ENCODE data around the gene CHMP4B. TPM values are rescaled to one million over a fixed set of nuclear protein-coding genes. Genes with fewer than 3 reads are reported as not detected.

The CHMP4B gene
- total and polyA plus RNA-seq, 3 donors from 2014 or later: 98.3 to 114 (median 102) TPM

DNA sequence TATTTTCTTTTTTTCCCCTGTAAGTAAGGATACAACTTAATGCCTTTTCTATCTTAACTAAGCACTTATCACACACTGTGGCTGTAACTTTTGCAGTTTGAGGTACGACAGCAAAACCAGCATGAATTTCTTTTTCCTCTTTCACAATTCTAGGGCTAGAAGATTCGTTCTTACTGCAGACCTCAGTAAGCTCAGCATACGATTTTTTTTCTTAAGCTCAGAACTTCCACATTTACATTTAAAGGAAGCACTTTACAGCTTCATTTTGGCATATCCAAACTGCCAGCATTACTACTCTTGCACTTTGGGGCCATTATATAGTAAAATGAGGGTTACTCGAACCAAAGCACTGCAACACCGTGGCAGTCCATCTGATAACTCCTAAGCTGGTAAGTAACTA is 889 bp upstream of the CHMP4B start:
- Histone ChIP-seq H3K36me3 (ENCODE audit: low read depth, missing control alignments) (no peaks in the 10 kb centered on the region), H3K4me3 (no peak overlapping the region), H3K4me1 (peaks cover 23% of the 10 kb centered on the region), H3K9me3 (no peaks in the 10 kb centered on the region), H3K27ac (no peak overlapping the region), H3K27me3 (no peaks in the 10 kb centered on the region)
- WGBS, 2 donors: 43 to 50% methylated on average over 5 of the region's 5 CpGs
- no peak for DNase-seq
- intact Hi-C loops (cut with DNase I; ENCODE audit: low total_unique reads): no loop called here
- TF ChIP-seq CTCF (IDR thresholded peaks at IDR 0.05): no peak
- no peak for TF ChIP-seq POLR2A (IDR thresholded peaks at IDR 0.05)

- DNase-seq: no peak
- TF ChIP-seq POLR2A (IDR thresholded peaks at IDR 0.05) (no peak), CTCF (IDR thresholded peaks at IDR 0.05) (no peak)
- Histone ChIP-seq H3K9me3 (no peaks in the 10 kb centered on the region), H3K4me1 (peaks cover 23% of the 10 kb centered on the region), H3K36me3 (ENCODE audit: low read depth, missing control alignments) (no peaks in the 10 kb centered on the region), H3K27ac (peak overlapping the region; percentile 70 to 95), H3K4me3 (peak overlapping the region; percentile 97 to 98), H3K27me3 (no peaks in the 10 kb centered on the region)
- 0% methylated on average over 12 of the region's 12 CpGs for WGBS, 2 donors
- intact Hi-C loops (cut with DNase I; ENCODE audit: low total_unique reads): no loop called here
These were observed 616 bp downstream of the CHMP4B start for GRCh38 chr20:33811776-33812151.

GRCh38 chr20:33812152-33812849 is 1.2 kb downstream of the CHMP4B start:
- intact Hi-C loops (cut with DNase I; ENCODE audit: low total_unique reads): no loop called here
- 2 to 5% methylated on average over 14 of the region's 14 CpGs for WGBS, 2 donors

GRCh38 chr20:33812908-33813462 is 1.8 kb downstream of the CHMP4B start:
- 9 to 18% methylated on average over 10 of the region's 10 CpGs for WGBS, 2 donors
- no peak for TF ChIP-seq CTCF (IDR thresholded peaks at IDR 0.05)
- TF ChIP-seq POLR2A (IDR thresholded peaks at IDR 0.05): no peak
- peaks cover 23% of the 10 kb centered on the region for H3K4me1 ChIP-seq
- H3K4me3 ChIP-seq: peak overlapping the region in 1 of 2 donors; percentile 97
- no peaks in the 10 kb centered on the region for H3K9me3 ChIP-seq
- peak overlapping the region; percentile 70 to 95 for H3K27ac ChIP-seq
- H3K27me3 ChIP-seq: no peaks in the 10 kb centered on the region
- intact Hi-C loops (cut with DNase I; ENCODE audit: low total_unique reads): no loop called here
- DNase-seq: no peak
- no peaks in the 10 kb centered on the region for H3K36me3 ChIP-seq (ENCODE audit: low read depth, missing control alignments)

More at GRCh38 chr20:33812152-33812849, 1.2 kb downstream of the CHMP4B start:
- peak; percentile 47 for DNase-seq
- peak overlapping the region; percentile 70 to 95 for H3K27ac ChIP-seq
- no peaks in the 10 kb centered on the region for H3K27me3 ChIP-seq
- TF ChIP-seq POLR2A (IDR thresholded peaks at IDR 0.05): no peak
- TF ChIP-seq CTCF (IDR thresholded peaks at IDR 0.05): no peak
- peak overlapping the region; percentile 97 to 98 for H3K4me3 ChIP-seq
- no peaks in the 10 kb centered on the region for H3K36me3 ChIP-seq (ENCODE audit: low read depth, missing control alignments)
- H3K9me3 ChIP-seq: no peaks in the 10 kb centered on the region
- peaks cover 23% of the 10 kb centered on the region for H3K4me1 ChIP-seq
